Suppressor macrophage (primary cell): ENCODE results near the gene RNF217.

Source experiments
- DNase-seq, 4 experiments: peaks; one replicate each; pipeline ENCODE4 v3.0.0-alpha.2; 2020 to 2022

Gene RNF217

GRCh38 chr6:124990988-124991387, 28.8 kb downstream of the RNF217 start:
- DNase-seq = no peak

- no peak for DNase-seq
These were observed 29.6 kb downstream of the RNF217 start for GRCh38 chr6:124991764-124992295.

- no peak for DNase-seq
These were observed 31.1 kb downstream of the RNF217 start for GRCh38 chr6:124993327-124993726.

GRCh38 chr6:124994648-124995047, 32.4 kb downstream of the RNF217 start:
- no peak for DNase-seq

- DNase-seq = no peak
These were observed 32.9 kb downstream of the RNF217 start for GRCh38 chr6:124995131-124995530.

GRCh38 chr6:124995645-124996325, 33.5 kb downstream of the RNF217 start:
- no peak for DNase-seq

- DNase-seq = no peak
These were observed 34.2 kb downstream of the RNF217 start for GRCh38 chr6:124996411-124996810.

GRCh38 chr6:124997196-124997875, 35.1 kb downstream of the RNF217 start:
- no peak for DNase-seq

- DNase-seq = peak in 2 of 4 experiments; percentile 2 to 6
These were observed 37.0 kb downstream of the RNF217 start for GRCh38 chr6:124999105-124999764.

GRCh38 chr6:125001684-125002405, 39.6 kb downstream of the RNF217 start:
- DNase-seq = no peak

GRCh38 chr6:125002406-125002741, 40.1 kb downstream of the RNF217 start:
- no peak for DNase-seq

- DNase-seq = no peak
These were observed 40.8 kb downstream of the RNF217 start for GRCh38 chr6:125003070-125003469.

- no peak for DNase-seq
These were observed 42.0 kb downstream of the RNF217 start for GRCh38 chr6:125004198-125004597.

GRCh38 chr6:125004797-125005595, 42.8 kb downstream of the RNF217 start:
- DNase-seq = no peak

GRCh38 chr6:125008261-125008703, 46.0 kb downstream of the RNF217 start:
- peak in 1 of 4 experiments; percentile 2 for DNase-seq

GRCh38 chr6:125008957-125009356, 46.7 kb downstream of the RNF217 start:
- DNase-seq = no peak

- no peak for DNase-seq
These were observed 47.3 kb downstream of the RNF217 start for GRCh38 chr6:125009578-125009977.

- peak in 1 of 4 experiments; percentile 9 for DNase-seq
These were observed 51.9 kb downstream of the RNF217 start for GRCh38 chr6:125013938-125014660.

- DNase-seq = no peak
These were observed 52.4 kb downstream of the RNF217 start for GRCh38 chr6:125014661-125014957.

GRCh38 chr6:125015152-125015551, 52.9 kb downstream of the RNF217 start:
- DNase-seq = no peak

GRCh38 chr6:125018136-125018535, 55.9 kb downstream of the RNF217 start:
- no peak for DNase-seq

GRCh38 chr6:125019281-125019680, 57.0 kb downstream of the RNF217 start:
- DNase-seq = no peak
